Skeletal muscle tissue (tissue), 4 donors: ENCODE results near the gene THSD4. TPM values are rescaled to one million over a fixed set of nuclear protein-coding genes. Genes with fewer than 3 reads are reported as not detected.

ENCODE experiments used
- H3K27ac ChIP-seq: one replicate; pipeline ENCODE4 v1.7.0; 2013; ENCODE audit warnings: mild to moderate bottlenecking, low read depth, low read length, inconsistent platforms
- H3K27me3 ChIP-seq, 3 donors: one replicate each; pipeline ENCODE4 v1.7.0; 2013; ENCODE audit warnings: low read length in 3 of 3; ENCODE audit not compliant: control insufficient read depth in 3 of 3, insufficient read depth in 3 of 3
- H3K36me3 ChIP-seq, 3 donors: one replicate each; pipeline ENCODE4 v1.7.0; 2013; ENCODE audit warnings: low read length in 3 of 3; ENCODE audit not compliant: control insufficient read depth in 3 of 3, insufficient read depth in 3 of 3
- H3K4me1 ChIP-seq, 3 donors: one replicate each; pipeline ENCODE4 v1.7.0; 2013; ENCODE audit warnings: low read length in 3 of 3, mild to moderate bottlenecking in 3 of 3; ENCODE audit not compliant: control insufficient read depth in 3 of 3, insufficient read depth in 3 of 3
- H3K4me3 ChIP-seq, 3 donors: one replicate each; pipeline ENCODE4 v1.7.0; 2013; ENCODE audit warnings: low read length in 3 of 3
- H3K9ac ChIP-seq, 3 donors: one replicate each; pipeline ENCODE4 v1.7.0; 2013; ENCODE audit warnings: low read length in 3 of 3, mild to moderate bottlenecking in 3 of 3, moderate library complexity in 2 of 3, low read depth in 1 of 3
- H3K9me3 ChIP-seq, 3 donors: one replicate each; pipeline ENCODE4 v1.7.0; 2013; ENCODE audit warnings: low read length in 3 of 3; ENCODE audit not compliant: control insufficient read depth in 3 of 3
- total RNA-seq: library from RNA; depleted of rRNA; stranded (reverse); fragments of >200 nt; gene quantifications from one replicate; pipeline ENCODE4 v1.2.3, GENCODE V29; 2014
- donor health status: Osteomylitis.

THSD4 gene
- total RNA-seq, 1 donor from 2014 or later: 15.7 TPM

GRCh38 chr15:71323082-71323481, 207.8 kb downstream of the THSD4 start:
- Histone ChIP-seq H3K4me1 (peaks cover 0 to 3% (median 2%) of the 10 kb centered on the region in 3 donors), H3K27me3 (no peaks in the 10 kb centered on the region), H3K9me3 (no peaks in the 10 kb centered on the region), H3K9ac (no peak overlapping the region), H3K4me3 (no peak overlapping the region), H3K36me3 (no peaks in the 10 kb centered on the region), H3K27ac (no peak overlapping the region)

- Histone ChIP-seq H3K27me3 (no peaks in the 10 kb centered on the region), H3K27ac (no peak overlapping the region), H3K9me3 (no peaks in the 10 kb centered on the region), H3K9ac (no peak overlapping the region), H3K36me3 (no peaks in the 10 kb centered on the region), H3K4me3 (no peak overlapping the region), H3K4me1 (peaks cover 2 to 8% (median 6%) of the 10 kb centered on the region in 3 donors)
Observed at GRCh38 chr15:71323584-71323983, 208.3 kb downstream of the THSD4 start.

- H3K4me3 ChIP-seq: no peak overlapping the region
- no peaks in the 10 kb centered on the region for H3K36me3 ChIP-seq
- no peak overlapping the region for H3K9ac ChIP-seq
- H3K27ac ChIP-seq: no peak overlapping the region
- no peaks in the 10 kb centered on the region for H3K9me3 ChIP-seq
- no peaks in the 10 kb centered on the region for H3K27me3 ChIP-seq
- H3K4me1 ChIP-seq: peaks cover 19 to 26% (median 19%) of the 10 kb centered on the region in 3 donors
Observed at GRCh38 chr15:71325481-71325880, 210.2 kb downstream of the THSD4 start.

- Histone ChIP-seq H3K27ac (peak overlapping the region; percentile 90), H3K9ac (no peak overlapping the region), H3K4me3 (no peak overlapping the region), H3K36me3 (no peaks in the 10 kb centered on the region), H3K9me3 (no peaks in the 10 kb centered on the region), H3K27me3 (no peaks in the 10 kb centered on the region), H3K4me1 (peaks cover 21 to 47% (median 38%) of the 10 kb centered on the region in 3 donors)
Observed at GRCh38 chr15:71328453-71328852, 213.2 kb downstream of the THSD4 start.

- H3K4me3 ChIP-seq: no peak overlapping the region
- peaks cover 21 to 47% (median 38%) of the 10 kb centered on the region in 3 donors for H3K4me1 ChIP-seq
- no peaks in the 10 kb centered on the region for H3K9me3 ChIP-seq
- H3K9ac ChIP-seq: peak overlapping the region in 1 of 3 donors; percentile 55
- H3K36me3 ChIP-seq: no peaks in the 10 kb centered on the region
- peak overlapping the region; percentile 90 for H3K27ac ChIP-seq
- H3K27me3 ChIP-seq: no peaks in the 10 kb centered on the region
Observed at GRCh38 chr15:71329041-71329440, 213.8 kb downstream of the THSD4 start.

- Histone ChIP-seq H3K27ac (peak overlapping the region; percentile 90), H3K4me1 (peaks cover 21 to 47% (median 38%) of the 10 kb centered on the region in 3 donors), H3K9ac (peak overlapping the region in 1 of 3 donors; percentile 55)
Observed at GRCh38 chr15:71329497-71330260, 214.4 kb downstream of the THSD4 start.

GRCh38 chr15:71330638-71331162, 215.4 kb downstream of the THSD4 start:
- Histone ChIP-seq H3K9me3 (no peaks in the 10 kb centered on the region), H3K9ac (no peak overlapping the region), H3K4me1 (peaks cover 21 to 47% (median 38%) of the 10 kb centered on the region in 3 donors), H3K4me3 (no peak overlapping the region), H3K36me3 (no peaks in the 10 kb centered on the region), H3K27me3 (no peaks in the 10 kb centered on the region), H3K27ac (no peak overlapping the region)

More at GRCh38 chr15:71329497-71330260, 214.4 kb downstream of the THSD4 start:
- H3K27me3 ChIP-seq: no peaks in the 10 kb centered on the region
- peak overlapping the region in 1 of 3 donors; percentile 25 for H3K4me3 ChIP-seq
- no peaks in the 10 kb centered on the region for H3K9me3 ChIP-seq
- H3K36me3 ChIP-seq: no peaks in the 10 kb centered on the region

- H3K27ac ChIP-seq: no peak overlapping the region
- H3K36me3 ChIP-seq: no peaks in the 10 kb centered on the region
- H3K9ac ChIP-seq: no peak overlapping the region
- H3K27me3 ChIP-seq: no peaks in the 10 kb centered on the region
- H3K4me1 ChIP-seq: peaks cover 21 to 47% (median 38%) of the 10 kb centered on the region in 3 donors
- no peaks in the 10 kb centered on the region for H3K9me3 ChIP-seq
- H3K4me3 ChIP-seq: no peak overlapping the region
Observed at GRCh38 chr15:71331173-71331572, 215.9 kb downstream of the THSD4 start.

GRCh38 chr15:71332431-71333004, 217.2 kb downstream of the THSD4 start:
- Histone ChIP-seq H3K27ac (no peak overlapping the region), H3K27me3 (no peaks in the 10 kb centered on the region), H3K9me3 (no peaks in the 10 kb centered on the region), H3K4me1 (peaks cover 21 to 47% (median 38%) of the 10 kb centered on the region in 3 donors), H3K36me3 (no peaks in the 10 kb centered on the region), H3K4me3 (no peak overlapping the region), H3K9ac (no peak overlapping the region)

GRCh38 chr15:71333136-71333700, 217.9 kb downstream of the THSD4 start:
- Histone ChIP-seq H3K9me3 (no peaks in the 10 kb centered on the region), H3K4me1 (peaks cover 18 to 43% (median 38%) of the 10 kb centered on the region in 3 donors), H3K4me3 (no peak overlapping the region), H3K27me3 (no peaks in the 10 kb centered on the region), H3K27ac (no peak overlapping the region), H3K36me3 (no peaks in the 10 kb centered on the region), H3K9ac (no peak overlapping the region)
